T-cell (primary cell): ENCODE results near the gene AKR1D1. TPM values are rescaled to one million over a fixed set of nuclear protein-coding genes. Genes with fewer than 3 reads are reported as not detected.
"Not testable (repeated sequence)": the region's sequence is repeated elsewhere in the genome, so short reads cannot be mapped to it uniquely, and the experiment has no call there.

Experiments used
- ATAC-seq, 4 experiments: fragments of 200-7000 bp in 3 of 4; fragments of 150-1000 bp in 1 of 4; cut with Tn5 transposase; replicated peaks in 1 of 4; 1 replicate in 3 of 4; 2 replicates in 1 of 4; pipeline ENCODE4 v1.10.0; 2021; ENCODE audit warnings: moderate library complexity in 3 of 4, mild to moderate bottlenecking in 2 of 4, moderate number of reproducible peaks in 1 of 4
- CTCF ChIA-PET, 2 donors: fragments of 300-600 bp; sonication (Branson Sonifier 250); formaldehyde crosslinking; loops; one replicate each; lab custom pipeline; 2022; ENCODE audit warnings: antibody characterized with exemption in 2 of 2; lab: Charles Lee
- POLR2A ChIA-PET, 2 donors: fragments of 300-600 bp; sonication (Branson Sonifier 250); formaldehyde crosslinking; loops; one replicate each; lab custom pipeline; 2022; ENCODE audit warnings: antibody characterized with exemption in 2 of 2; lab: Charles Lee
- DNase-seq, 35 experiments: peaks; one replicate each; pipeline versions ENCODE4 v3.0.0 to v3.0.0-alpha.2; 2013 to 2023
- H3K27ac ChIP-seq: one replicate; pipeline ENCODE4 v1.5.1; 2013; ENCODE audit warnings: low read length
- H3K27me3 ChIP-seq, 2 experiments: replicated peaks in 1 of 2; 1 replicate in 1 of 2; 2 replicates in 1 of 2; pipeline versions ENCODE4 v1.6.1 to v1.7.0; 2013; ENCODE audit warnings: low read length in 1 of 2, mixed read lengths in 1 of 2; ENCODE audit not compliant: control insufficient read depth in 2 of 2, insufficient read depth in 2 of 2; ENCODE audit errors: extremely low read depth in 1 of 2
- H3K36me3 ChIP-seq, 2 donors: 1 replicate in 1 of 2; 2 replicates in 1 of 2; pipeline versions ENCODE4 v1.6.1 to v1.7.0; 2013; ENCODE audit warnings: low read length in 1 of 2; ENCODE audit not compliant: control insufficient read depth in 2 of 2, insufficient read depth in 1 of 2; ENCODE audit errors: extremely low read depth in 1 of 2
- H3K4me1 ChIP-seq, 2 experiments: 1 replicate in 1 of 2; 2 replicates in 1 of 2; pipeline versions ENCODE4 v1.6.1 to v1.7.0; 2013; ENCODE audit warnings: low read length in 2 of 2, mixed read lengths in 1 of 2; ENCODE audit not compliant: insufficient read depth in 2 of 2, control insufficient read depth in 1 of 2; ENCODE audit errors: extremely low read depth in 1 of 2
- H3K4me3 ChIP-seq, 2 donors: 1 replicate in 1 of 2; 2 replicates in 1 of 2; pipeline versions ENCODE4 v1.5.1 to v1.7.0; 2013; ENCODE audit warnings: mild to moderate bottlenecking in 2 of 2, low read length in 1 of 2, moderate library complexity in 1 of 2; ENCODE audit not compliant: control insufficient read depth in 1 of 2; ENCODE audit errors: extremely low read depth in 1 of 2
- H3K9me3 ChIP-seq: 2 replicates; pipeline ENCODE4 v1.7.0; 2013
- H3K27ac Mint-ChIP-seq, 2 donors: one replicate each; pipeline ENCODE4 v1.8.0; 2020 to 2021; ENCODE audit warnings: mild to moderate bottlenecking in 2 of 2, mixed read lengths in 2 of 2
- H3K27me3 Mint-ChIP-seq, 2 donors: one replicate each; pipeline ENCODE4 v1.8.0; 2021 to 2022; ENCODE audit warnings: mixed read lengths in 2 of 2
- H3K36me3 Mint-ChIP-seq: one replicate; pipeline ENCODE4 v1.8.0; 2021; ENCODE audit warnings: mixed read lengths
- H3K4me1 Mint-ChIP-seq, 3 donors: one replicate each; pipeline ENCODE4 v1.8.0; 2020 to 2022; ENCODE audit warnings: mixed read lengths in 3 of 3, mild to moderate bottlenecking in 1 of 3
- H3K4me3 Mint-ChIP-seq, 3 donors: one replicate each; pipeline ENCODE4 v1.8.0; 2020 to 2022; ENCODE audit warnings: mild to moderate bottlenecking in 3 of 3, mixed read lengths in 3 of 3, moderate library complexity in 3 of 3
- H3K9me3 Mint-ChIP-seq, 3 donors: one replicate each; pipeline ENCODE4 v1.8.0; 2020 to 2022; ENCODE audit warnings: mixed read lengths in 3 of 3
- WGBS: methylation state at CpG from one replicate; pipeline ENCODE4 v1.1.5; 2013; ENCODE audit warnings: missing lambda C conversion rate; ENCODE audit not compliant: insufficient coverage; 5-methylcytosine and 5-hydroxymethylcytosine counted together
- total RNA-seq, 35 experiments: library from RNA in 6 of 35; stranded (reverse) in 6 of 35; fragments of 120-200 nt in 1 of 35; gene quantifications; one replicate each; pipeline versions ENCODE4 v1.2.1 to v1.2.4 and lab custom pipeline; 2013 to 2026

Gene AKR1D1
- total RNA-seq, 5 donors from 2014 or later (not counting 1 experiment from before 2014, with no cell fraction given) = 0.20 TPM; not detected in 4

- WGBS = no CpG with 5 or more reads among the region's 3 CpGs
- DNase-seq (no peak), ATAC-seq (no peak)
- CTCF ChIA-PET = no interaction called here
- H3K27me3 Mint-ChIP-seq = peaks cover 0 to 15% of the 10 kb centered on the region in 2 donors
- Histone ChIP-seq H3K27ac (no peak overlapping the region), H3K27me3 (no peaks in the 10 kb centered on the region), H3K4me3 (no peak overlapping the region), H3K36me3 (no peaks in the 10 kb centered on the region), H3K9me3 (peaks cover 2% of the 10 kb centered on the region), H3K4me1 (no peaks in the 10 kb centered on the region)
- no peaks in the 10 kb centered on the region for H3K36me3 Mint-ChIP-seq
- peaks cover 13 to 19% (median 13%) of the 10 kb centered on the region in 3 donors for H3K9me3 Mint-ChIP-seq
- POLR2A ChIA-PET = no interaction called here
- H3K4me3 Mint-ChIP-seq = no peak overlapping the region
- H3K4me1 Mint-ChIP-seq = no peaks in the 10 kb centered on the region
- no peak overlapping the region for H3K27ac Mint-ChIP-seq
These were observed 909 bp upstream of the AKR1D1 start for GRCh38 chr7:138075350-138075749.

DNA sequence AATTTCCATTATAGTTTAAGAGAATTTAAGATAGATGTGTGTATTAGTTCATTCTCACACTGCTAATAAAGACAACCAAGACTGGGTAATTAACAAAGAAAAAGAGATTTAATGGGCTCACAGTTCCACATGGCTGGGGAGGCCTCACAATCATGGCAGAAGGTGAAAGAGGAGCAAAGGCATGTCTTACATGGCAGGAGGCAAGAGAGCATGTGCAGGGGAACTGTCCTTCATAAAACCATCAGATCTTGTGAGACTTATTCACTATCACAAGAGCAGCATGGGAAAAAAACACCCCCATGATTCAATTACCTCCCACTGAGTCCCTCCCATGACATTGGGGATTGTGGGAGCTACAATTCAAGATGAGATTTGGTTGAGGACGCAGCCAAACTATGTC lies 473 bp upstream of the AKR1D1 start:
- no CpG with 5 or more reads among the region's 1 CpG for WGBS
- H3K4me3 ChIP-seq, H3K4me1 ChIP-seq, ATAC-seq, H3K36me3 ChIP-seq, H3K27ac Mint-ChIP-seq, H3K9me3 ChIP-seq, H3K4me3 Mint-ChIP-seq, H3K27me3 ChIP-seq, H3K27ac ChIP-seq, H3K4me1 Mint-ChIP-seq, POLR2A ChIA-PET, H3K36me3 Mint-ChIP-seq, CTCF ChIA-PET, DNase-seq: not testable (repeated sequence)
- Mint-ChIP-seq H3K9me3 (peaks cover 13 to 19% (median 13%) of the 10 kb centered on the region in 3 donors), H3K27me3 (peaks cover 0 to 11% of the 10 kb centered on the region in 2 donors)

- Mint-ChIP-seq H3K9me3 (peaks cover 13 to 19% (median 13%) of the 10 kb centered on the region in 3 donors), H3K27ac (no peak overlapping the region), H3K4me1 (no peaks in the 10 kb centered on the region), H3K4me3 (no peak overlapping the region), H3K36me3 (no peaks in the 10 kb centered on the region), H3K27me3 (peaks cover 0 to 8% of the 10 kb centered on the region in 2 donors)
- H3K27ac ChIP-seq = no peak overlapping the region
- ATAC-seq = no peak
- POLR2A ChIA-PET = no interaction called here
- no peak for DNase-seq
- H3K4me3 ChIP-seq = no peak overlapping the region
- H3K27me3 ChIP-seq = no peaks in the 10 kb centered on the region
- H3K36me3 ChIP-seq = no peaks in the 10 kb centered on the region
- CTCF ChIA-PET = interaction anchor here in 1 of 2 donors (0.6 kb wide), 1 partner anchor 74 kb away, joined by 3 read pairs; no protein-coding TSS in a partner anchor
- H3K4me1 ChIP-seq = no peaks in the 10 kb centered on the region
- H3K9me3 ChIP-seq = peaks cover 2% of the 10 kb centered on the region
- 100% methylated on average over 1 of the region's 2 CpGs for WGBS
These were observed 1.6 kb downstream of the AKR1D1 start for GRCh38 chr7:138077809-138078208.

- DNase-seq (no peak), ATAC-seq (no peak)
- ChIA-PET POLR2A (no interaction called here), CTCF (no interaction called here)
- H3K27me3 Mint-ChIP-seq = peaks cover 0 to 8% of the 10 kb centered on the region in 2 donors
- no peak overlapping the region for H3K4me3 Mint-ChIP-seq
- Histone ChIP-seq H3K4me1 (no peaks in the 10 kb centered on the region), H3K27ac (no peak overlapping the region), H3K36me3 (no peaks in the 10 kb centered on the region), H3K27me3 (no peaks in the 10 kb centered on the region), H3K4me3 (no peak overlapping the region), H3K9me3 (peaks cover 2% of the 10 kb centered on the region)
- no peaks in the 10 kb centered on the region for H3K4me1 Mint-ChIP-seq
- no peak overlapping the region for H3K27ac Mint-ChIP-seq
- no peaks in the 10 kb centered on the region for H3K36me3 Mint-ChIP-seq
- WGBS = no CpG with 5 or more reads among the region's 1 CpG
- H3K9me3 Mint-ChIP-seq = peaks cover 10 to 16% (median 10%) of the 10 kb centered on the region in 3 donors
These were observed 2.9 kb downstream of the AKR1D1 start for GRCh38 chr7:138079137-138079536.

GRCh38 chr7:138081868-138082267 lies 5.6 kb downstream of the AKR1D1 start:
- Mint-ChIP-seq H3K4me3 (no peak overlapping the region), H3K4me1 (no peaks in the 10 kb centered on the region), H3K27ac (no peak overlapping the region), H3K27me3 (peaks cover 4 to 10% of the 10 kb centered on the region in 2 donors), H3K36me3 (no peaks in the 10 kb centered on the region), H3K9me3 (no peaks in the 10 kb centered on the region)
- no peak overlapping the region for H3K4me3 ChIP-seq
- no peaks in the 10 kb centered on the region for H3K4me1 ChIP-seq
- H3K27me3 ChIP-seq = no peaks in the 10 kb centered on the region
- ChIA-PET POLR2A (no interaction called here), CTCF (no interaction called here)
- no peaks in the 10 kb centered on the region for H3K9me3 ChIP-seq
- no peaks in the 10 kb centered on the region for H3K36me3 ChIP-seq
- ATAC-seq (no peak), DNase-seq (no peak)
- WGBS = 80% methylated on average over 2 of the region's 4 CpGs
- H3K27ac ChIP-seq = no peak overlapping the region

DNA sequence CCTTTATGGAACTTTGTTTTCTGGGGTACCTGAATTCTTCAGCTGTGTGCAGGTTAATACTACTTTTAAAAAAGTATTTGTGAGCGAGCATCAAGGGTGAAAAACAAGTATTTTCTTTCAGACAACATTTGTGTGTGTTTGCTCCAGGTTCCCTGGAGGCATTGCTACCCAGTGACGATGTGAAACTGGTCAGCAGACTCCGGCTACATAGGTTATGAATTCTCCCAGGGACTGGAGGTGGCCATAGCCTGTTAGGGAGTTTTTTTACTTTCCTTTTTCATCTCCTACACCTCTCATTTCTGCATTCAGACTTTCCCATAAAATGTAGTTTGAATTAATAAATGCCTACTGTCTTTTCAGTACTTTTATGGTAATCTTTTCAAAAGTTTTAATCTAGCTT lies 7.6 kb downstream of the AKR1D1 start:
- ChIA-PET CTCF (no interaction called here), POLR2A (interaction anchor here in 1 of 2 donors (0.6 kb wide), 1 partner anchor 29 kb away, joined by 4 read pairs; no protein-coding TSS in a partner anchor)
- no peaks in the 10 kb centered on the region for H3K4me1 ChIP-seq
- DNase-seq (no peak), ATAC-seq (no peak)
- H3K4me3 ChIP-seq = no peak overlapping the region
- no peaks in the 10 kb centered on the region for H3K4me1 Mint-ChIP-seq
- H3K36me3 ChIP-seq = no peaks in the 10 kb centered on the region
- H3K27me3 ChIP-seq = no peaks in the 10 kb centered on the region
- H3K4me3 Mint-ChIP-seq = no peak overlapping the region
- no peaks in the 10 kb centered on the region for H3K36me3 Mint-ChIP-seq
- peaks cover 6 to 10% of the 10 kb centered on the region in 2 donors for H3K27me3 Mint-ChIP-seq
- H3K9me3 ChIP-seq = no peaks in the 10 kb centered on the region
- no CpG with 5 or more reads among the region's 3 CpGs for WGBS
- no peak overlapping the region for H3K27ac Mint-ChIP-seq
- no peaks in the 10 kb centered on the region for H3K9me3 Mint-ChIP-seq
- H3K27ac ChIP-seq = no peak overlapping the region
